LHCN-M2 (cell line): ENCODE results near the gene MLPH. TPM values are rescaled to one million over a fixed set of nuclear protein-coding genes. Genes with fewer than 3 reads are reported as not detected.

Experiments
- DNase-seq: peaks from one replicate; pipeline ENCODE4 v3.0.0-alpha.2; 2012; ENCODE audit warnings: low read depth
- total RNA-seq: library from RNA; depleted of rRNA; stranded (reverse); fragments of >200 nt; gene quantifications from 2 replicates; pipeline ENCODE4 v1.2.3, GENCODE V29; 2014

The MLPH gene
- total RNA-seq, 1 experiment from 2014 or later, result 145 TPM

DNA sequence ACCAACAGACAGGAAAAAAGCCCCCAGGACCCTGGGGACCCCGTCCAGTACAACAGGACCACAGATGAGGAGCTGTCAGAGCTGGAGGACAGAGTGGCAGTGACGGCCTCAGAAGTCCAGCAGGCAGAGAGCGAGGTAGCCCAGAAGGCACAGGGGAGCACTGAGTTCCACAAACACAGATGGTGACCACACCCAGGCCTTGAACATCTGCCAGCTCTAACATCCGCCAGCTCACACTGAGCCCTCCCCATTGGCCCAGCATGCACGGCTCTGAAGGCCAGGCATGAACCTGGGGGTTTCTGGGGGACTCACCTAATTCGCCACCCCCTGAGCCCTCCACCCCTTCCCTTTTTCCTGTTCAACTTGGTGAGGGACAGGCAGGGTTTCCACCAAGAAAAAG is 53.8 kb downstream of the MLPH start:
- DNase-seq, result peak; percentile 63

DNA sequence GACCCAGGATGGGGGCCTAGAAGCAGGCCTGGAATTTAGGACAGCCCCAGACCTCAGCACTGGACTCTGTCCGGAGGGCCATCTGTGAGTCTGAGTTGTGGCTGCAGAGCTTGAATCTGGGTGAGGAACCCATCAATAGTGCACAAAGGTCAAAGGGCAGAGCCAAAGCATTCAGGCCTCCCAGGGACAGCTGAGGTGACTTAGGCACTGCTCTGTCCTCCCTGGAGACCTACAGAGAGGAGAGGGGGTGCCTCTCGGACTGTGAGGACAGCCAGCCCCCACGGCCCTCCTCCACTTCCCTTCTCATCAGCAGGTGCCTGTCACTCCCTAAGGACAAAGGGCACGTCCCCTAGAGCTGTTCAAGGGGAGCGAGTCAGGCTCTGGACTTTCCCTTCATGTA is 54.2 kb downstream of the MLPH start:
- no peak for DNase-seq

DNA sequence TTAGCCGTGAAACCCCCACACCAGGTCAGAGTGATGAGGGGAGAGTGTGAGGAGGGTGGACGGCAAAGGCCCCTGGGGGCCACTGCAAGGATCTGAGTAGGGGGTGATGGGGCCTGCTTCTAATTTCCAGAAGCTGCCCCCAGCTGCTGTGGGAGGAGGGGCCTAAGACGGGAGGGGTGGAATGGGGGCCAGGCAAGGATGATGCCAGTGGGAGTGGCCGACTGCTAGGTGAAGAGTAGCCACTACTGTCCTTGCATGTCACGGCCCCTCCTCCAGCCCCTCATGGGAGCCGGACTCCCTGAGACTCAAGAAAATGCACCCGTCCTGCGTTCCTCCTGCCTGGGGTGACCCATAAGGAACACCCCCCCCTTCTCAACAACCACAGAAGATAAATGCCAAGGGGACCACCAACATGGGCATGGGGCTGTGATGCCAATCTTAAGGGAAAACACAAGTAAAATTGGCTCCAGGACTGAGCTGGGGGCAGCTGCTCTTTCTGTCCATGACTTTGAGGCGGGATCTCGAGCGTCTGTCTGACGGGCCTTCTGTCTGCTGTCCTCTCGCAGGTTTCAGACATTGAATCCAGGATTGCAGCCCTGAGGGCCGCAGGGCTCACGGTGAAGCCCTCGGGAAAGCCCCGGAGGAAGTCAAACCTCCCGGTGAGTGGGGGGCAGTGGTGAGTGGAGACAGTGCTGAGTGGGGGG is 55.1 kb downstream of the MLPH start:
- no peak for DNase-seq

DNA sequence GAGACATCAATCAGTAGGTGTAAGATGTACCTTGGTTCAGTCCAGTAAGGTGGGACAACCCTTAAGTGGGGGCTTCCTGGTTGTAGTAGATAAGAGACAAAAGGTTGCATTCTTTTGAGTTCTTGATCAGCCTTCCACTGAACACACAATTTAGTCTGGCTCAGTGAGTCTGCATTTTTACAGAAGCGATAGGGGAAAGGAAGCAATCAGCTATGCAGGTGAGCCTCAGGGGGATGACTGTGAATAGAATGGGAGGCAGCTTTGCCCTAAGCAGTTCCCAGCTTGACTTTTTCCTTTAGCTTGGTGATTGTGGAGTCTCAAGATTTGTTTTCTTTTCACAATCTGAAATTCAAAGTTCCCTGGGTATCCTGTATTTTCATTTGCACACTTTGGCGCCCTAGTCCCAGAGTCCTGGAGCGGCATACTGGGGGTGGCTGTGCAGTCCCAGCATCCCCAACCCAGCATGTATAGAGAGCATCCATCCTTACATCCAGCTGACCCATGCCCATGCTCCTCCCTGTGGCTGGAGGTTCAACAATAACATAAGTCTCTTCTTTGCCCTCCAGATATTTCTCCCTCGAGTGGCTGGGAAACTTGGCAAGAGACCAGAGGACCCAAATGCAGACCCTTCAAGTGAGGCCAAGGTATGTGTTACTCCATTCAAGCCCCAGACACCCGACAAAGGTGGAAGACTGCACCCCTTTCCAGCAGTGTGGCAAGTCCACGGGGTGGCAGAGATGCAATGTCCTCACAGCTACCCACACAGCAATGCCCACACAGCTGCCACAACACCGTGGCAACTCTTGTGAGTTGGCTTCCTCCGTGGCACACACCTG is 59.2 kb downstream of the MLPH start:
- DNase-seq, result no peak

DNA sequence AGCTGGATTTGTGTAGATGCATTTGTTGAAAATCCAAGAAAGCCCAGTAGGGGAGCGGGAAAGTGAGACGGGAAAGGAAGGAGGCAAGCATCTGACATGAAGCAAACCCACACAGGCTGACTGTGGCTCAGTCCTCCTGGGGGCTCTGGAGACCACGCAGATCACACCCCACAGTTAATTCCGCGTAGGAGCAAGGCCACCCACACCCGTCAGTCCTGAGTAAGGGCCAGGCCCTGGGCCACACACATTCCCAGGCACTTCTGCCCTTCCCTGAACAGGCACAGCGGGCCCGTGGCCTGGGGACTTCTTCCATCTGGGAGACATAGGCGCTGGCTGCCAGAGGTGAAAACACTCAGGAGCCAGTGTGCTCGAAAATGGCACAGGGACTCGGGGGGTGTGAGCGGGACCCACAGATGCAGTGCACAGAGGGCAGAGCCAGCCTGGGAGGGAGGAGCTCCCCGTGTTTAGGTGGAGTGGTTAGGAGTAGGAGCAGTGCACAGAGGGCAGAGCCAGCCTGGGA is 59.9 kb downstream of the MLPH start:
- DNase-seq, result no peak

DNA sequence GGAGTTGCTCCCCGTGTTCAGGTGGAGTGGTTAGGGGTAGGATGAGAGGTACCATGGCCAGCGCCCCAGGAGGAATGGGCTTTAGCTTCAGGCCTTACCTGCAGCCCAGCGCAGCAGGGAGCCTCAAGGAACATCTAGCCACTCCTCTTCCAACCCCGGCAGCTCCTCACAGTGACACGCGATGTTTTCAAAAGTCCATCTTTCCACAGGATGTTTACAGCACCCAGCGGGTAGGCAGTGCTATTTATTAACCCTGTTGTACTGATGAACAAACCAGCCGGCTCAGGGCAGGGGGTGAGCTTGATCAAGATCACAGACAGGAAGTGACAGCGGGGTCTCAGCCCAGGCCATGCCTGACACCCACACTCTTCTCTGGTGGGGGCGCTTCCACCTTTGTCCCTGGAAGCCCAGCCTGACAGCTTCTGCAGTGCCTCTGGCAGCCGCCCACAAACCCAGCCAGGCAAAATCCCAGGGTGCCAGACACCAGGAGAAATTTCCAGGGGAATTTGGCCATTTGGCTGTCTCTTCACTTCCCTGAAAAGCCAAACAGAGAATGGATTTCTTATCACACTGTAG is 60.9 kb downstream of the MLPH start:
- DNase-seq, result no peak

DNA sequence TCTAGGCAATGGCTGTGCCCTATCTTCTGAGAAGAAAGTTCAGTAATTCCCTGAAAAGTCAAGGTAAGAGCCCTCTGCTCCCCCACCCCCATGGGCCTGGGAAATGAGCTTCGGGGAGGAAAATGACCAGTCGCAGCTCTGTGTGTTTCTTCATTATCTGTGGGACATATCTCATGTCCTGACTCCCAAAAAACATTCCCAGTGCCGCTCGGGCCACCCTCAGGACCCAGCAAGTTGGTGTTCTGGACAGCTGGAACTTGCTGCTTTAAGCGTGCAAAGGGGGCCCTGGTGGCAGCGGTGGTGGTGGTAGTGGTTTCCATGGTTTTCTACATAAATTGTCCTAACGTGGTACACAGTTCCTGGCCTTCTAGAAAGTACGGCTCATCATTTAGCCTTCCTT is 62.2 kb downstream of the MLPH start:
- no peak for DNase-seq

DNA sequence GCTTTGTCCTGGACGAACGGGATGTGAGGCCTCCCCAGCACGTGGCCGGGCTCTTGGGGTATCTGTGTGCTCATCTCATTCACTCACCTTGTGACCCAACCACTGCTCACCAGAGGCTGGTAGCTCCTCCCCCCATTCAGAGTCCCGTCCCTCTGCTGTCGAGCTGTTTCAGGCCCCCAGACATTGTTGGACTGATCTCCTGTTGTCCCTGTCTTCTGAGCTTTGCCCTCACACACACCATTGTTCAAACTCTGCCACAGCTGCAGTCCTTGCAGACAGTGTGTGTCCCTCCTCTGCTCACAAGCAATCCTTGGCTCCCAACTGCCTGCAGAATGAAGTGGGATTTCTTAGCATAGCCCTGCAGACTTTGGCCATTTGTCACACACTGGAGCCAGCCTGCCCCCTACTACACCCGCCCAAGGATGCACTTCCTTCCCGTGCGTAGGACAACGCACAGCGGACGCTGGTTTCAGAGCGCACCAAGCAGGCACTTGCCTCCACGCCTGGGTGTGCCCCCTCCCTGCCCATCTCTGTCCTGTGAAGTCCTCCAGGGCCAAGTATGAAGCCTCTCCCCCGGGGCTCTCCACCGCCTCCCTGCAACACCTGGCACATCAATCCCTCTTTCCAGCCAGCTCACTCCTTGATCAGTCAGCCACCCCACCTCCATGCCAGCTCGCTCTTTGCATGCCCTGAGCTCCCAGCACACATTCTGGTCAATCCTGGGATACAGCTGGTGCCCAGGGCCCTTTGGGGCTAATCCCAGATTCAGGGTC is 62.8 kb downstream of the MLPH start:
- DNase-seq, result peak; percentile 24

DNA sequence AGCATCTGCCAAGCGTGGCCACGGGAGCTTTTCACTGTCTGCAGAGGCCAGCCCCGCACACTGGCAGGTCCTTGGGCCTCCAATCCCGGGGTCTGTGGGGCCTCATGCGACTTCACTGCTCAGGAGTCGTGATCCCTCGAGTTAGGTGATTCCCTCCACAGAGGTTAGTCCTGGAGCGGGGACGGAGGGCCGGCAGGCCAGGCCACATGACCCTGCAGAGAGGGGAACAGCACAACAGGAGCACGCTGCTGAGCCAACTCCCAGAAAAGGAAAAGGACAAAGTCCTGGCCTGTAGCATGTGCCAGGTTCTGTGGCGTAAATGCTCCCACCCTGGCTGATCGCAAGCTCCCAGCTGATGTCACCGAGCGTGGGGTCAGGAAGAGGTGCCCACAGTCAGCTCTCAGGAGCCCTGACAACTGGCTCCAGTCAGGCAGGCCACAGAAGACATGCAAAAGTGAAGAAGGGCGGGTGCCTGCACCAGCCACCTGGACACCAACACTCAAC is 64.1 kb downstream of the MLPH start:
- no peak for DNase-seq

DNA sequence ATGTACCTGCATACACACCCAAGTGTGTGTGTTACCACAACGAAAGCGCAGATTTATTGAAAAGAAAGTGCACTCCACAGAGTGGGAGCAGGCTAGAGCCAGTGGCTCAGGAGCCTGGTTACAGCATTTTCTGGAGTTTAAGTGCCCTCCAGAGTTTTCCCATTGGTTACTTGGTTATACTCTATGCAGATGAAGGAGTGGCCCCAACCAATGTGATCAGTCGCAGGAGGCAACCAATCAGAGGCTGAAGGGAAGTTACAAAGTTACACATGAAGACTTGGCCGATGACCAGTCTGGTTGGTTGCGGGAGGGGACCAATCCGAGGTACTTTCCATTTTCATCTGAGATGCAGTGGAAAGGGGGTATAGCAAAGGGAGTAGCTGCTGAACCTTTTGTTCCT is 65.9 kb downstream of the MLPH start:
- DNase-seq, result no peak

DNA sequence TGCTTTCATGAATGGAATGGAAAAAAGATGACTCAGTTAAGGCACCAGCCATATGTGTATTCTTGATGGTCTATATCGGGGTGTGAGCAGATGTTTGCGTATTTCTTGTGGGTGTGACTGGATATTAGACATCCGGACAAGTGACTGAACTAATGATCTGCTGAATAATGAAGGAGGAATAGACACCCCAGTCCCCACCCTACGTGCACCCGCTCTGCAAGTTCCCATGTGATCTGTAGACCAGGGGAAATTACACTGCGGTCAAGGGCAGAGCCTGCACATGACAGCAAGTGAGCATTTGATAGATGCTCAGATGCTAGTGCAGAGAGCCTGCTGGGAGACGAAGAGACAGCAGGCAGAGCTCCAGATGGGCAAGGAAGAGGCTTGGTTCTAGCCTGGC is 66.9 kb downstream of the MLPH start:
- DNase-seq, result no peak

DNA sequence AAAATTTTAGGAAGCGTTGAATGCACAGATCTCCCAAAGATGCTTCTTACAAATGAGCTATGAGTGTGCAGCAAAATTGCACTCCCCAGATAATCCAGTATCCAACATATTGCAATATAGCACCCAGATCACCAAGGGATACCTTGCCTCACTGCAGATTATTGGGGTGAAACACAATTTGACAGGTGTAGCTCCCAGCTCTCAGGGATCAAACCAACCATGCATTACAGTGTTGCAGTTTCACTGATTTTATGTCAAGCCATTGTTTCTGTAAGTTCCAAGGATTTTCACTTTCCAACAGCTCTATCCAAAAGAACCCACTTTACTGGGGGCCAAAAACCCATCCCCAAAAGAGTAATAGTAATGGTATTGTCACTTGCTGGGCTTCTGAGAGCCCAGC is 68.5 kb downstream of the MLPH start:
- DNase-seq, result no peak

DNA sequence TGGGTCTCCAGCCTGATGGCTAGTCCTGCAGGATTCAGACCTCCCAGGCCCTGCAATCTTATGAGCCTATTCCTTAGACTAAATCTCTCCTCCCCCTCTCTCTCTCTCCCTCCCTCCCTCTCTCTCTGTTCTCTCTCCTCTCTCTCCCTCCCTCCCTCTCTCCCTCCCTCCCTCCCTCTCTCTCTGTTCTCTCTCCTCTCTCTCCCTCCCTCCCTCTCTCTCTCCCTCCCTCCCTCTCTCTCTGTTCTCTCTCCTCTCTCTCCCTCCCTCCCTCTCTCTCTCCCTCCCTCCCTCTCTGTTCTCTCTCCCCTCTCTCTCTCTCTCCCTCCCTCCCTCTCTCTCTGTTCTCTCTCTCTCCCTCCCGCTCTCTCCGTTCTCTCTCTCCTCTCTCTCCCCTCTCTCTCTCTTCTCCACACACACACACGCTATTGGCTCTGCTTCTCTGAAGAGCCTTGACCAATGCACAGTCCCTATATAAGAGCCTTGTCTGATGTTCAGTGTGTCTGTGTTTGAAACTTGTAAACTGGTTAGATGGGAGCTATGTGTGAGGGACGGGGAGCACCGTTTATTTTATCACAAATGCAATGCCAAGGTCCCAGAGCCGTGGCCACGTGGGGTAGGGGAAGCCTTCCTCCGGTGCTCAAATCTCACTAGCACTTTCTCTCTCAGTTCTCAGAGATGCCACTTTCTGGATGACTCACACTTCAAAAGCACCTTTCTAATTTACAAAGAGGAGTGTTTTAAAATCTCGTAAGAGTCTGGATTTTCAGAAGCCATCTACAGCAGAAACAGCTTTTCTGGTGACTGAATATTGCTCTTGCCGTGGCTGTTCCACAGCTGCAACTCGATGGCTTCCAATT is 70.0 kb downstream of the MLPH start:
- DNase-seq, result no peak

DNA sequence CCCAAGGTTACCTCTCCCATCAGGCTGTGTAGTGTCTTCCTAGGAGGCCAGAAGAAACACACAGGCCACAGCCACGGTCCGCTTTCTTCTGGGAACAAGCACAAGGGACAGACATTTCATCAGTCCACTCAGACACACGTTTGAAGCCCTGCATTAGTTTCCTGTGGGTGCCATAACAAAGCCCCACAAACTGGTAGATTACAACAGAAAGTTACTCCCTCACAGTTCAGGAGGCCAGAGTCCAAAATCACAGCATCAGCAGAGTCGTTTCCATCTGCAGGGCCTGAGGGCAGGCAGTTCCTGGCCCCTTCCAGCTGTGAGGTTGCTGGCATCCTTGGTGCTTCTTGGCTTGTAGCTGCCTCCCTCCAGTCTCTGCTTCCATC is 70.6 kb downstream of the MLPH start:
- no peak for DNase-seq

DNA sequence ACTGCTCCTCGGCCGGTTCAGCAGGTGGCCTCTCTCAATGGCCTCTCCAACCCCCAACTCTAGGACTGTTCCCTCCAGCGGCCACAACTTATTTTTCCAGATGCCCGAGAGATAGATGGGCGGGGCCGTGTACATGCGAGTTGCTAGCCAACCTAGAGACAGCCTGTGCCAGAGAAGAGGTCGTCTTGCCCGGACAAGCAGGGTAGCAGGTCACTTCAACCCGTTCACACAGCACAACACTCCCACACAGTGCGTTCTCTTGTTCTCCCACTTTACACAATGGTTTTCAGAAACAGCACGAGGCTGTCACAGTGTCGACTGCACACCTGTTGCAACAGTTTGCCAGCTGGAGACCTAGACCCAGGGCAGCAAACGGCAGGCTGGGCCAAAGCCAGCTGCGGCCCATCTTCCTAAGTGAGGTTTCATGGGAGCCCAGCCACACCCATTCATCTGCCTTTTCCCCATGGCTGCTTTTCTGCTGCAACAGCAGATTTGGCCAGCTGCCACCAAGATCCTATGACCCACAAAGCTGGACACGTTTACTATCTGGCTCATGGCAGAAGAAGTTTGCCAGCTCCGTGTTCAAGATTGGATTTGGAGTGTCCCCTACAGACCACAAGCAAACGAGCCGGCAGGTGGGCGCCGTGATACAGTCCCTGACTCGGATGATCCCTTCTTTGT is 72.0 kb downstream of the MLPH start:
- peak; percentile 87 for DNase-seq

DNA sequence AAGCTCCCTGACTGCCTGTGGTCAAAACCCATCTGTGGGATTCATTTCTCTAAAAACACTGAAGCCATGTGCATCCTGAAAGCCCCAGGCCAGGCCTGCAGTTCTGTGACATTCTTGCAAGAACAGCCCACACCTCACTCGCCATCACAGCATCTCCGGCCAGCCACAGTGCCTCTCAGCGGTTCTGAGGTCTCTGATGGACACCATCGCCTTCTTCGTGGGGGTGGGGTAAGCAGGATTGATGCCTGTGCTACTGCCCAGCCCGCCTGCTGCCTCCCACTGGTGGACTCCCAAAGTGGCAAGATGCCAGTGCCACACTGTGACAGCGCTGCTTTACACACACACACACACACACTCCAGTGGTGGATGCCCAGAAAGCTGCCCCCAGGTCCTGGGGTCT is 74.2 kb downstream of the MLPH start:
- DNase-seq, result no peak

DNA sequence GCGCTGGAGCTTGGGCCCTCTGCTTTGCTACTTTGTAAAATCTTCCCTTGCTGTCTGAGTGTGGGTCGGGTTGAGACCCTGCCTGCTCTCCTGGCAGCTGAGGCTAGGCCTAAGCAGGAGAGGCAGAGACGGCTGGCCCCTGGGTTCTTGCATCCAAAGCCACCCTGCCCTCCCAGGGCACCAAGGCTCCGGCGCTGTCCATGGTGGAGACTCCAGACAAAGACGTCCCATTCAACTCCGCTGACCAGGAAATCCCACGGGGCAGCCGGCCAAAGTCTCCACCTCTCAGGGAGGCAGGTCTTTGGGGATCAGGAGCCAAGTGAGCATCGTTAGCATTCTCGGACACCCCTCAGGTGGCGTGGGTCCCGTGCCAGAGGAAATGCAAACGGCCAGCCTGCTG is 76.8 kb downstream of the MLPH start:
- peak; percentile 38 for DNase-seq

DNA sequence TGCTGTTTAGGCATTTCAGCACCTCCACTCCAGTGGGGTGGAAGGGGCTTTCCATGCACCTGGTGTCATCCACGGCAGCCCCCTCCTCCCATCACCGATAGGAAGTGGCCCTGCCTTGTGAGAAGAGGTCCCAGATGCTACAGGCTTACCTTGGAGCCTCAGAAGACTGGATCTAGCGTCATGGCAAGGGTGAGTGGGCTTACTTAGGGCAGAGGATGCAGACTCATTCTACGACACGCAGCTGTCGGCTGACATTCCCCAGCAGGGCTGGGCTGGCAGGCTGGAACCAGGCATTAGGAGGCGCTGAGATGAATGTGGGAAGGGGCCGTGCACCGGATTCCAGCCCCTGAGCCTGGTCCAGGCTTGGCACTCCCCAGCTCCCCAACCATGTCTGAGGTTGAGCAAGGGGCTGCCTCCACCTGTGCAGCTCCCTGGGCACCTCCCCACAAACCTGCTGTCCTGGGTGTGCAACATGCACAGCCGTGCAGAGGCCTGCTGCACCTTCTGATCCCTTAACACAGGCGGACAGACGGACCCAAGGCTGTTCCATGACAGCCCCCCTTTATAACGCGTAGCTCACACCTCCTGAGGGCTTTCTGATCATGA is 77.6 kb downstream of the MLPH start:
- no peak for DNase-seq

DNA sequence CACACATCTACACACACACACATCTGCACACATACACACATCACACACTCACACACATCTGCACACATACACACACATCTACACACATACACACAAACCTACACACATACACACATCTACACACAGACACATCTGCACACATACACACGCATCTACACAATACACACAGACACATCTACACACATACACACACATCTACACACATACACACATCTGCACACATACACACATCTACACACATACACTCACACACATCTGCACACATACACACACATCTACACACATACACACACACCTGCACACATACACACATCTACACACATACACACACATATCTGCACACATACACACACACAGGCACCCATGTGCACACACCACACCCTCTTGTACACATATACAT is 78.9 kb downstream of the MLPH start:
- no peak for DNase-seq
